HG02884 (cell line): ENCODE measurements around the gene TFAP2C.
"Not testable (repeated sequence)": the region's sequence is repeated elsewhere in the genome, so short reads cannot be mapped to it uniquely, and the experiment has no call there.

Experiments used
- ATAC-seq: cut with Tn5 transposase; IDR thresholded peaks from one replicate; pipeline ENCODE4 v1.9.1; 2021; ENCODE audit warnings: mild to moderate bottlenecking, moderate library complexity; ENCODE audit not compliant: unreplicated experiment

The TFAP2C gene

DNA sequence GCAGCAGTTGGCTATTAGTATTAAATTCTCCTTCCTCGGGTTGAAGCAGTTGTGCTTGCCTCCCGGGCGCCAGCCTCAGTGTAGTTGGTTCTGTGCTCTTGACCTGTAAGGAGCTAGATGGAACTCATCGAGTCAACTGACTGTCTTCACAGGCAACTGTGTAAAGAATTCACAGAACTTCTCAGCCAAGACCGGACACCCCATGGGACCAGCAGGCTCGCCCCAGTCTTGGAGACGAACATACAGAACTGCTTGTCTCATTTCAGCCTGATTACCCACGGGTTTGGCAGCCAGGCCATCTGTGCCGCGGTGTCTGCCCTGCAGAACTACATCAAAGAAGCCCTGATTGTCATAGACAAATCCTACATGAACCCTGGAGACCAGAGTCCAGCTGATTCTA lies 8.5 kb downstream of the TFAP2C start:
- ATAC-seq: no peak

DNA sequence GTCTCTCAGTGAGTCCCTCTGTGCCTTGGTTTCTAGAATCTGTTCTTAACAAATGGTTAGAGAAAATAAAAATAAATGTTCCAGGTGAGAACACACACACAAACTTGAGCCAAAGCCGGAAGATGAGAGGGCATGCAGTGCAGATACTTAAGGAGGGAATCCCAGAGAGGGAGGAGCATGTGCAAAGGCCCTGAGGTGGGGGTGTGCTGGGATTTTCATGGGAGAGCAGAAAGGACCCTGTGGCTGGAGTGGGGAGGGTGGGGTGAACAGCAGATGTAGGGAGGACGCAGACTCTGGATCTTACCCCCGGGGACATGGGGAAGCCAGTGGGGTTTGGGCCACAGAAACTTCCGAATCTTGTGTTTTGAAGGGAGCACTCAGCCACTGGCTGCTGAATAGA lies 17.5 kb downstream of the TFAP2C start:
- ATAC-seq: no peak

DNA sequence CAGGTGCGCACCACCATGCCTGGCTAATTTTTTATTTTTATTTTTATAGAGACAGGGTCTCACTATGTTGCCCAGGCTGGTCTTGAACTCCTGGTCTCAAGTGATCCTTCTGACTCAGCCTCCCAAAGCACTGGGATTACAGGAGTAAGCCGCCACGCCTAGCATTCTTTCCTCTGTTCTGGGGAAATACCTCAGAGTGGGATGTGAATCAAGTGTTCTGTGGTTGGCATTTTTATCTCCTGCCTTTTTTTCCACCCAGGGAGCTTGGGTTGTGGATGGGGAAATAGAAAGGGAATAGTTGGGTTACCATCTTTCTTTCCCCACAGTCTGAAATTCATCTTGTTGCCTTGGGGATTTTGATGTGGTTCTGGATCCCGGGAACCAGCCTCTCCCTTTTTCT lies 24.1 kb downstream of the TFAP2C start:
- no peak for ATAC-seq

DNA sequence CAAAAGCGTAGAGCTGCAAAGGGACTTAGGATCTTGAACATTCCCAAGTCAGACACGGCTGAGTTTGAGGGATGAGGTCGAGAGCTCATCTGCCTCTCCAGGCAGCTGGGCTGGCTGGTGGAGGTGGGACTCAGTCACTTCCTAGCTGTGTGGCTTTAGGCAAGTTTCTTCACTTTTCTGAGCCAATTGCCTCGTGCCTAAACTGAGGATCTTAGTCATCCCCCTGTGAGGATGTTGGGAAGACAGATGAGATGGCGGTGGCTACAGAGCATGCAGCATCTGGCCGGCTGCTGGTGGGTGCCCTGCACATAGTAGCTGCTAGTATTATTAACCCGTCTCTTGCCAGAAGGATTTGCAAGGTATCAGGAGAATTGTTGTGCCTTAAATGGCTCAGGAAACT lies 27.5 kb downstream of the TFAP2C start:
- no peak for ATAC-seq

DNA sequence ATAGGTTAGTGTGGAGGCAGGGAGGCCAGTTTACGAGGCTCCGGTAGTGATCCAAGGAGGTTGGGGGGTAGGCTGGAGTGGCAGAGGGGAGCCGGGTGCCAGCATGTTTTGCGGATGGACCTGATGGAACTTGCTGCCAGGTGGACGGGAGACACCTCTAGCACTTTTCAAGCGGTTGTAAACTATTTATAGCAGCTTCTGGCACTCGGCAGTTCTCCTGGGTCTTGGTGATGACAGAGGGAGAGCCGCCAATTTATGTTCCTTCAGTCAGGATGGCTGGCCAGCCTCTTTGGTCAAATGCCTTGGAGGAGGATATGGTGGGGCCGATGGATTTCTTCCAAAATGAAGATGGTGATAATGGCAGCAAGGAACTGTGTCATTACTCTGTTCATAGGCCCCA lies 28.8 kb downstream of the TFAP2C start:
- no peak for ATAC-seq

DNA sequence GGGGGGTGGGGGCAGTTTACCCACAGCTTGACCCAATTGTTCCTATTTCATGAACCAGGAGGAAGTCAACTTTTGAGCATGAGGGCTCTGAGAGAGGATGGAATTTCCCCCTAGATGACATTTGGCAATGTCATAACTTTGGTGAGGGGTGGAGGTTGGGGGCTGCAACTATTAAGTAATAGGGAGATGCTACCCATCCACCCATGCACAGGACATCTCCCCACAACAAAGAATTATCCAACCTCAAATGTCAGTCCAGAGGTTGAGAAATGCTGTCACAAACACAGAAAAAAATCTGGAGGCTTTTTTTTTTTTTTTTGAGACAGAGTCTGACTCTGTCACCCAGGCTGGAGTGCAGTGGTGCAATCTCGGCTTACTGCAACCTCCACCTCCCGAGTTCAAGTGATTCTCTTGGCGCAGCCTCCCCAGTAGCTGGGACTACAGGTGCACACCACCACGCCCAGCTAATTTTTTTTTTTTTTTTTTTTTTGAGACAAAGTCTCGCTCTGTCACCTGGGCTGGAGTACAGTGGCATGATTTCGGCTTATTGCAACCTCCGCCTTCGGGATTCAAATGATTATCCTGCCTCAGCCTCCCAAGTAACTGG lies 29.3 kb downstream of the TFAP2C start:
- ATAC-seq: not testable (repeated sequence)

DNA sequence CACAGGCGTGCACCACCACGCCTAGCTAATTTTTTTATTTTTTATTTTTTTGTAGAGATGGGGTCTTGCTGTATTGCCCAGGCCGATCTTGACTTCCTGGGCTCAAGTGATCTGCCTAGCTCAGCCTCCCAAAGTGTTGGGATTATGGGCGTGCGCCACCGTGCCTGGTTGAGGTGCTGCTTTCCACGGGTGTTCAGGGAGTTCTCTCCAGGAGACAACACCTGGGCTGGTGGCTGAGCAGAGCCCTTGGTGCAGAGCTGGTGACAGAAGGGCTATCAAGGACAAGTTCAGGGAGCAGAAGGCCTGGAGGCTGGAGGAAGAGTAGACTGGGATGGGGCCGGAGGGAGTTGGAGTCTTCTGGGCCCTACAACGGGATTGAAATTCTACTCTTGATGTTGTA lies 34.6 kb downstream of the TFAP2C start:
- no peak for ATAC-seq

DNA sequence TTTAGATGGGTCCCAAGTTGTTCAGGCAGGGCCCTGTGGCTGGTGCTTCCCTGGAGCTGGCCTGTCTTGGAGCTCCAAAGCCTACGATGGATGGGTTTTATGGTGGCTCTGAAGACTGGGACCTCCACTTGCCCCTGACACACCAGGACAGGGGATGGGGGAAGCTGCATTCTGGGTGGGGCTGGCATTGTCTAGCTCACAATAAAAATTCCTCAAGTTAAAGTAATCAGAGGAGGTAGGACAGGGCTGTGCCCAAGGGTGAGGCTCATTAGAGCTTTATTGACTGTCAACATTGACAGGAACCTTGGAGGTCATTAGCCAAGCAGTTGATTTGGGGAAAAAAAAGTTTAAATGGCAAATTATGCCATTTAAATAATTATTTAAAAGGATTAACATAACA lies 35.7 kb downstream of the TFAP2C start:
- ATAC-seq: no peak

DNA sequence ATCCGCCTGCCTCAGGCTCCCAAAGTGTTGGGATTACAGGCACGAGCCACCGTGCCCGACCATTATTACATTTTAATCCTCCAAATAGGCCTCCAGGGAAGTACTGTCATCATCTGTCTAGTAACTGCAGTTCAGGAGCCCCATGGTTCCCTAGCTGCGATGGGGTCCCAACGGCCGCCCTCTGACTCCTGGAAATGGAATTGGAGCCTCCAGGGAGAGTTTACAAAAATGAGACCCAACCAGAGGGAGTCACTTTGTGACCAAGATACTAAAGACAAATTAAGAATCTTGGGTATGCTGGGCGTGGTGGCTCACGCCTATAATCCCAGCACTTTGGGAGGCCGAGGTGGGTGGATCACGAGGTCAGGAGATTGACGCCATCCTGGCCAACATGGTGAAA lies 36.7 kb downstream of the TFAP2C start:
- ATAC-seq: no peak

DNA sequence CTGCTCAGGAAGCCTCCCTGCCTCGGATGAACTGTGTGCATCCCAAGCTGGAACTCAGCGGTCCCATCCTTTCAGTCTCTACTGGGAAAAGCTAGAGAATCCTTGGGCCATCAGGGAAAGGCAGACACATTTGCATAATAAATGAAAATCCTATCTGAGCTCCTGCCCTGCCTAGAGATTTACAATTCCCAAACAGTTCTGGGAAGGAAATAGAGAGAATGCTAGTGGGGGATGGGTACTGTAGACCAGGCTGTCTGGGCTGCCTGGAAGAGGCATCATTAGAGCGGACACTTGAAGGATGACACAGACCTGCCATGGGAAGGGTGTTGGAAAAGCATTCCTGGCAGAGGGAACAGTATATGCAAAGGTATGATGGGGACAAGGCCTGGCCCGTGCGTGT lies 44.3 kb downstream of the TFAP2C start:
- no peak for ATAC-seq

DNA sequence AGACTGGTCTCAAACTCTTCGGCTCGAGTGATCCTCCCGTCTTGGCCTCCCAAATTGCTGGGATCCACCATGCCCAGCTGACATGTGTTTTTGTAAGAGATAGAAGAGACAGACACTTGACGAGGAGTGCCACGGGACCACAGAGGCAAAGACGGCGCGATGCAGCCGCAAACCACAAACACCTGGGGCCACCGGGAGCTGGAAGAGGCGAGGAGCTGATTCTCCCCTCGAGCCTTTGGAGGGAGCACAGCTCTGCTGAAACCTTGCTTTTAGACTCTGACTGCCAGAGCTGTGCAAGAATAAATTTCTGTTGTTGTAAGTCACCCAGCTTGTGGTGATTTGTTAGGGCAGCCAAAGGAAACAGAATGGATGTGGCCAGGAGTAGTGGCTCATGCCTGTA lies 46.9 kb downstream of the TFAP2C start:
- no peak for ATAC-seq

DNA sequence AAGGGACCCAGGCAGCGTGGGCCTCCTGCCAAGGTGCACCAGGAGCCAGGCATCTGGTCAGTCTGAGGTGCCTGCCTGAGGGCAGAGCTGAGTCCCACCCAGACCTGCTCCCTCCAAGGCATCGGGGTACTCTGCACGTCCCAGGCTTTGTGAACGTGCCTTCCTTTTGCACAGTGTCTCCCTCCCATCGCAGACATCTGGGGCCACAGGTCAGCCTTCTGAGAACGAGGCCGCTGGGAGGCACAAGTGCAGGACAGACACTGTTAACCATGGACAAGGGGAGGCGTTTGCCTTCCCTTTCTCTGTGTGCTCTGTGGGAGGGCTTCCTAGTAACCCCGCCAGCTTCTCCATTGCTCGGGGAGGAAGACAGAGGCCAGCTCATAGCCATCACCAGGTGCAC lies 47.6 kb downstream of the TFAP2C start:
- ATAC-seq: no peak

DNA sequence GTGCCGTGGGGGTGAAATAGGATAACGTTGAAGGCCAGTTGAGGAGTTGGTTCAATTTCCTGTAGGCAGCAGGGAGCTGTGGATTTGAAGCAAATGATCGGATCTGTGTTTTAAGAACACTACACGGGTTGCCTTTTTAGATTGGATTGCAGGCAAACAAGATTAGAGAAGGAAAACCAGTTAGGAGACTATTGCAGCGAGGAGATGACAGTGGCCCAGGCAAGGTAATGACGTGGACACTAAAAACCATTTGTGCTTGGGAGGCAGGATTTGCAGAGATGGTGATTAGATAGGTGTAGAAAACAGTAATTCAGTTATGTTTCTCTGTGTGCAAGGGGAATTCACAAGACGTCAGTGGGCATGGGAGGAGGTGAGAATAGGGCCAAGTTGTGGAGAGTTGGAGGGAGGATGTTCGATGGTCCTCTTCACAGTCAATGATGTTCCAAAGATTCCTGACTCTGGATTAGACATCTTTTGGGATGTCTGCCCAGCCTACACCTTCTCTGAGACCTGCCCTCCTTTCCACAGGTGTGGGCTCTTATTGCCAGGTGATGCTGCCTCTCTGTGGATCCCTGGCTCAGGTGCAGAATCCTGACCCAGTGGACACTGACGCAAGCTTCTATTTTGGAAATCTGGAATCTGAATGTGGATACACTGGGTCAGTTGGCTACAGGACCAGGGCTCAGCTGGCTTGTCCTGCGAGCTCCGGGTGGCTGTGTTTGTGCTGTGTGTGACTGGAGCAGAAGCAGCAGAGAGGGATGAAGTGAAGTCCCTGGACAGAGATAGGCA lies 54.2 kb downstream of the TFAP2C start:
- ATAC-seq: no peak

DNA sequence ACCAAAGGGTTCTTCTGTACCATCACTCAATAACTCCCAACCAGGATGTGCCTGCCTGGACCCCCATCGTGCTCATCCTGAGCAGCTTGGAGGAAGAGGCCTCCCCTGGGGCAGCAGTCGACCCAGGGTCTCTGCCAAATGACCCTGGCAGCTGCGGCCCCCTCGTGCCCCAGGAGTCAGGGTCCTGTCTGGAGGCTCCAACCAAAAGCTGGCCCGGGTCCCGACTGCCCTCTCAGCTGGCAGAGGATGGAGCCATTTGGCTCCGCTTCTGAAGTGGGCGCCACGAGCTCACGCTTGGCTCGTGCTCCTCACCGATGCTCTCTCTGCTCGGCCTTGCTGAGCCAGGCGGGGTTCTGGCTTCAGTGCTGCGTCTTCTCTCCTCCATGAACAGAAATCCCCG lies 56.8 kb downstream of the TFAP2C start:
- ATAC-seq: no peak

DNA sequence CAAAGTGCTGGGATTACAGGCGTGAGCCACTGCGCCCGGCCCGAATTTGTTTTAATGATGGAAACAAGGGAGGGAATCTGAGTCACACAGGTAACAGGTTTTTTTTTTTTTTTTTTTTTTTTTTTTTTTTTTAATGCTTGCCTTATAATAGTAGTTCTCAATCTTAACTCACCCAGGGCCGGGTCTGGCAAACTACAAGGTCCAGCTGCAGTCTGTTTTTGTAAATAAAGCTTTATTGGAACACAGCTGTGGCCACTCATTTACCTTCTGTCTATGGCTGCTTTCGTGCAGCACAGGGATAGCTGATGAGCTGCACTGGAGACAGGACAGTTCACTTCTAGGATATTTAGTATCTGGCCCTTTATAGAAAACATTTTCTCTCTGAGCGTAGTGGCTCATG lies 58.0 kb downstream of the TFAP2C start:
- ATAC-seq: no peak

DNA sequence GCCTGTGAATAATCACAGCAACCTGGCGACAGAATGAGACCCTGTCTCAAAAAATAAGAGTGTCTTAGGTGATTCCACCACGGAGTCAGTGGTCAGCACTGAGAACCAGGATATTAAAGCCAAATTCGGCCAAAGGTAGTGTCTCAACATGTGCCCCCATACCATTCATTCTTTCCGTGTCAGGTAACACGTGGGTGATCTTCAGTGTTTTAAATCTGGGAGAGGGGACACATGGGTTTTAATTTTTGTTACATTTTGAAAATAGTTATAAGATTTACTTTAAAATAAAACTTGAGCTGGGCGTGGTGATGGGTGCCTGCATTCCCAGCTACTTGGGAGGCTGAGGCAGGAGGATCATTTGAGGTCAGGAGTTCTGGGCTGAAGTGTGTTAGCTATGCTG lies 59.0 kb downstream of the TFAP2C start:
- ATAC-seq: no peak
